Measurements from ENCODE around the gene OR1N1. TPM values are rescaled to one million over a fixed set of nuclear protein-coding genes. Genes with fewer than 3 reads are reported as not detected.

Gene OR1N1
- total RNA-seq, 2 donors from 2014 or later = not detected

- Mint-ChIP-seq H3K4me3 (no peak within 1 kb of the TSS), H3K27ac (no peak within 1 kb of the TSS), H3K4me1 (no peaks in the 10 kb centered on the region), H3K27me3 (ENCODE audit: insufficient read depth) (peaks cover 43% of the 10 kb centered on the region), H3K9me3 (peaks cover 11% of the 10 kb centered on the region), H3K36me3 (ENCODE audit: low read depth) (no peaks in the 10 kb centered on the region)
- Histone ChIP-seq H3K27ac (ENCODE audit: low read depth, low read length) (no peak within 1 kb of the TSS), H3K4me1 (ENCODE audit: control insufficient read depth, insufficient read depth, low read length) (no peaks in the 10 kb centered on the region), H3K4me3 (ENCODE audit: low read length) (no peak within 1 kb of the TSS), H3K9me3 (ENCODE audit: control insufficient read depth, low read length) (peaks cover 5% of the 10 kb centered on the region), H3K36me3 (ENCODE audit: control insufficient read depth, insufficient read depth, low read length) (no peaks in the 10 kb centered on the region), H3K9ac (ENCODE audit: extremely low read depth, low read length, poor library complexity, severe bottlenecking) (no peak within 1 kb of the TSS), H3K27me3 (ENCODE audit: control insufficient read depth, insufficient read depth, low read length, poor library complexity, severe bottlenecking) (no peaks in the 10 kb centered on the region)
- TF ChIP-seq CTCF (conservative IDR thresholded peaks at IDR 0.05) = no peak
- WGBS, 2 experiments (ENCODE audit: insufficient coverage in 1 of 2, insufficient read length in 1 of 2) = 77 to 89% methylated on average over 3 to 4 of the region's 4 CpGs
- DNase-seq = no peak
Observed at GRCh38 chr9:122518841-122519240, 8.3 kb downstream of the OR1N1 start, which contains the start of gene OR1J4. Gene OR1J4 (plus strand): TSS chr9:122519141. CDS start chr9:122519141, 0 bp downstream.

- H3K27me3 Mint-ChIP-seq (ENCODE audit: insufficient read depth) = peaks cover 47% of the 10 kb centered on the region
- H3K9me3 ChIP-seq (ENCODE audit: control insufficient read depth, low read length) = peaks cover 5% of the 10 kb centered on the region
- no peaks in the 10 kb centered on the region for H3K4me1 Mint-ChIP-seq
- H3K27ac Mint-ChIP-seq = no peak overlapping the region
- TF ChIP-seq CTCF (conservative IDR thresholded peaks at IDR 0.05) = no peak
- no peaks in the 10 kb centered on the region for H3K36me3 Mint-ChIP-seq (ENCODE audit: low read depth)
- H3K9ac ChIP-seq (ENCODE audit: extremely low read depth, low read length, poor library complexity, severe bottlenecking) = no peak overlapping the region
- H3K36me3 ChIP-seq (ENCODE audit: control insufficient read depth, insufficient read depth, low read length) = no peaks in the 10 kb centered on the region
- no peak overlapping the region for H3K4me3 Mint-ChIP-seq
- H3K27me3 ChIP-seq (ENCODE audit: control insufficient read depth, insufficient read depth, low read length, poor library complexity, severe bottlenecking) = no peaks in the 10 kb centered on the region
- DNase-seq = no peak
- WGBS, 2 experiments (ENCODE audit: insufficient coverage in 1 of 2, insufficient read length in 1 of 2) = 46 to 52% methylated on average over 2 of the region's 2 CpGs
- no peak overlapping the region for H3K27ac ChIP-seq (ENCODE audit: low read depth, low read length)
- peaks cover 11% of the 10 kb centered on the region for H3K9me3 Mint-ChIP-seq
- no peaks in the 10 kb centered on the region for H3K4me1 ChIP-seq (ENCODE audit: control insufficient read depth, insufficient read depth, low read length)
- H3K4me3 ChIP-seq (ENCODE audit: low read length) = no peak overlapping the region
Observed at GRCh38 chr9:122518226-122518625, 8.9 kb downstream of the OR1N1 start.

DNA sequence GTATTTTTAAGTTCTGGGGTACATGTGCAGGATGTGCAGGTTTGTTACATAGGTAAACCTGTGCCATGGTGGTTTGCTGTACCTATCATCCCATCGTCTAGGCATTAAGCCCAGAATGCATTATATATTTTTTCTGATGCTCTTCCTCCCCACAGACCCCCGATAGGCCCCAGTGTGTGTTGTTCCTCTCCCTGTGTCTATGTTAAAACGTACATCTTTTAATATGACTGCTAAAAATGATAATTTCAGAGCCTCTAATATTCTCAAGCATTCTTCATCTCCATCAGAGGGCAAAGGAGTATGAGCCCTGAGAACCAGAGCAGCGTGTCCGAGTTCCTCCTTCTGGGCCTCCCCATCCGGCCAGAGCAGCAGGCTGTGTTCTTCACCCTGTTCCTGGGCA is 16.6 kb downstream of the OR1N1 start, which contains the start of gene OR1J2:
TSS of gene OR1J2 (plus strand) at position 301 of the 400 bp plus-strand sequence. CDS start at position 301, 0 bp downstream.
- DNase-seq = no peak
- H3K36me3 Mint-ChIP-seq (ENCODE audit: low read depth) = no peaks in the 10 kb centered on the region
- no peak within 1 kb of the TSS for H3K4me3 Mint-ChIP-seq
- no peak within 1 kb of the TSS for H3K27ac ChIP-seq (ENCODE audit: low read depth, low read length)
- H3K9me3 ChIP-seq (ENCODE audit: control insufficient read depth, low read length) = peaks cover 7% of the 10 kb centered on the region
- no peak within 1 kb of the TSS for H3K9ac ChIP-seq (ENCODE audit: extremely low read depth, low read length, poor library complexity, severe bottlenecking)
- TF ChIP-seq CTCF (conservative IDR thresholded peaks at IDR 0.05) = no peak
- peaks cover 8% of the 10 kb centered on the region for H3K4me1 Mint-ChIP-seq
- no peaks in the 10 kb centered on the region for H3K36me3 ChIP-seq (ENCODE audit: control insufficient read depth, insufficient read depth, low read length)
- H3K27ac Mint-ChIP-seq = no peak within 1 kb of the TSS
- H3K27me3 ChIP-seq (ENCODE audit: control insufficient read depth, insufficient read depth, low read length, poor library complexity, severe bottlenecking) = peaks cover 17% of the 10 kb centered on the region
- H3K9me3 Mint-ChIP-seq = no peaks in the 10 kb centered on the region
- no peaks in the 10 kb centered on the region for H3K4me1 ChIP-seq (ENCODE audit: control insufficient read depth, insufficient read depth, low read length)
- 70 to 100% methylated on average over 1 to 6 of the region's 6 CpGs for WGBS, 2 experiments (ENCODE audit: insufficient coverage in 1 of 2, insufficient read length in 1 of 2)
- peaks cover 71% of the 10 kb centered on the region for H3K27me3 Mint-ChIP-seq (ENCODE audit: insufficient read depth)
- H3K4me3 ChIP-seq (ENCODE audit: low read length) = no peak within 1 kb of the TSS
